Measurements from ENCODE around the gene SUMO3.

SUMO3 gene

GRCh38 chr21:44845418-44846223 is 27.8 kb upstream of the SUMO3 start:
- H2AK5ac ChIP-seq (ENCODE audit: low read depth, low read length) = peak overlapping the region; percentile 60
- H3K27ac ChIP-seq (replicated peaks; ENCODE audit: low read length) = no peak overlapping the region
- H3K4me2 ChIP-seq (ENCODE audit: insufficient read depth, low read length, poor library complexity, severe bottlenecking) = peak overlapping the region; percentile 61
- H3K4ac ChIP-seq (ENCODE audit: low read length) = no peak overlapping the region
- H4K8ac ChIP-seq (ENCODE audit: low read depth, low read length) = no peak overlapping the region
- DNase-seq (ENCODE audit: low spot score) = peak; percentile 55
- H3K9me3 ChIP-seq (replicated peaks in 1 of 2; ENCODE audit: control insufficient read depth in 2 of 2, insufficient read depth in 1 of 2, low read depth in 1 of 2, low read length in 2 of 2) = no peaks in the 10 kb centered on the region
- peak overlapping the region; percentile 6 for H2BK15ac ChIP-seq (ENCODE audit: low read length)
- H3K27me3 ChIP-seq (ENCODE audit: control insufficient read depth in 3 of 3, insufficient read depth in 3 of 3, low read depth in 1 of 3, low read length in 3 of 3) = peaks cover 0 to 6% (median 0%) of the 10 kb centered on the region in 3 experiments
- no peak overlapping the region for H2AFZ ChIP-seq (ENCODE audit: low read length)
- no peaks in the 10 kb centered on the region for H3K79me1 ChIP-seq (ENCODE audit: low read depth, low read length)
- H3K14ac ChIP-seq (ENCODE audit: low read length) = no peak overlapping the region
- peak overlapping the region in 1 of 2 donors; percentile 65 for H3K4me3 ChIP-seq (ENCODE audit: low read length in 2 of 2)
- peak overlapping the region; percentile 75 for H3K23ac ChIP-seq (ENCODE audit: low read depth, low read length, poor library complexity)
- peak overlapping the region; percentile 5 for H3K9ac ChIP-seq (ENCODE audit: low read depth, low read length, poor library complexity)
- H3K4me1 ChIP-seq (ENCODE audit: control insufficient read depth in 2 of 2, insufficient read depth in 1 of 2, low read depth in 1 of 2, low read length in 2 of 2) = peaks cover 0 to 9% of the 10 kb centered on the region in 2 donors
- peak overlapping the region; percentile 90 for H3K18ac ChIP-seq (ENCODE audit: low read length)
- no peak overlapping the region for H4K91ac ChIP-seq (ENCODE audit: low read depth, low read length, poor library complexity)
- no peak overlapping the region for H2BK120ac ChIP-seq (ENCODE audit: low read depth, low read length)
- H2BK12ac ChIP-seq (ENCODE audit: low read length) = no peak overlapping the region
- WGBS, 2 donors (ENCODE audit: extremely low coverage in 2 of 2, insufficient read length in 2 of 2, insufficient replicate concordance in 1 of 2) = no CpG with 5 or more reads among the region's 34 CpGs
- no peak overlapping the region for H2BK5ac ChIP-seq (ENCODE audit: low read length)
- peaks cover 17 to 20% of the 10 kb centered on the region in 2 donors for H3K36me3 ChIP-seq (replicated peaks in 1 of 2; ENCODE audit: control insufficient read depth in 2 of 2, insufficient read depth in 2 of 2, low read length in 2 of 2)

GRCh38 chr21:44844256-44844655 is 26.4 kb upstream of the SUMO3 start:
- WGBS, 2 donors (ENCODE audit: extremely low coverage in 2 of 2, insufficient read length in 2 of 2, insufficient replicate concordance in 1 of 2) = no CpG with 5 or more reads among the region's 16 CpGs
- Histone ChIP-seq H2BK15ac (ENCODE audit: low read length) (no peak overlapping the region), H3K4me2 (ENCODE audit: insufficient read depth, low read length, poor library complexity, severe bottlenecking) (no peak overlapping the region), H2BK120ac (ENCODE audit: low read depth, low read length) (no peak overlapping the region), H2AK5ac (ENCODE audit: low read depth, low read length) (peak overlapping the region; percentile 19), H3K4me3 (ENCODE audit: low read length in 2 of 2) (no peak overlapping the region), H2BK12ac (ENCODE audit: low read length) (peak overlapping the region; percentile 60), H3K36me3 (replicated peaks in 1 of 2; ENCODE audit: control insufficient read depth in 2 of 2, insufficient read depth in 2 of 2, low read length in 2 of 2) (peaks cover 5 to 6% of the 10 kb centered on the region in 2 donors), H3K18ac (ENCODE audit: low read length) (peak overlapping the region; percentile 86), H2BK5ac (ENCODE audit: low read length) (peak overlapping the region; percentile 32), H3K27ac (replicated peaks; ENCODE audit: low read length) (no peak overlapping the region), H3K9me3 (replicated peaks in 1 of 2; ENCODE audit: control insufficient read depth in 2 of 2, insufficient read depth in 1 of 2, low read depth in 1 of 2, low read length in 2 of 2) (no peaks in the 10 kb centered on the region), H3K23ac (ENCODE audit: low read depth, low read length, poor library complexity) (no peak overlapping the region), H3K14ac (ENCODE audit: low read length) (no peak overlapping the region), H4K8ac (ENCODE audit: low read depth, low read length) (no peak overlapping the region), H4K91ac (ENCODE audit: low read depth, low read length, poor library complexity) (no peak overlapping the region), H3K4ac (ENCODE audit: low read length) (no peak overlapping the region), H3K27me3 (ENCODE audit: control insufficient read depth in 3 of 3, insufficient read depth in 3 of 3, low read depth in 1 of 3, low read length in 3 of 3) (peaks cover 0 to 6% (median 0%) of the 10 kb centered on the region in 3 experiments), H3K79me1 (ENCODE audit: low read depth, low read length) (no peaks in the 10 kb centered on the region), H3K9ac (ENCODE audit: low read depth, low read length, poor library complexity) (no peak overlapping the region), H3K4me1 (ENCODE audit: control insufficient read depth in 2 of 2, insufficient read depth in 1 of 2, low read depth in 1 of 2, low read length in 2 of 2) (peaks cover 0 to 9% of the 10 kb centered on the region in 2 donors), H2AFZ (ENCODE audit: low read length) (peak overlapping the region; percentile 66)
- DNase-seq (ENCODE audit: low spot score) = no peak

DNA sequence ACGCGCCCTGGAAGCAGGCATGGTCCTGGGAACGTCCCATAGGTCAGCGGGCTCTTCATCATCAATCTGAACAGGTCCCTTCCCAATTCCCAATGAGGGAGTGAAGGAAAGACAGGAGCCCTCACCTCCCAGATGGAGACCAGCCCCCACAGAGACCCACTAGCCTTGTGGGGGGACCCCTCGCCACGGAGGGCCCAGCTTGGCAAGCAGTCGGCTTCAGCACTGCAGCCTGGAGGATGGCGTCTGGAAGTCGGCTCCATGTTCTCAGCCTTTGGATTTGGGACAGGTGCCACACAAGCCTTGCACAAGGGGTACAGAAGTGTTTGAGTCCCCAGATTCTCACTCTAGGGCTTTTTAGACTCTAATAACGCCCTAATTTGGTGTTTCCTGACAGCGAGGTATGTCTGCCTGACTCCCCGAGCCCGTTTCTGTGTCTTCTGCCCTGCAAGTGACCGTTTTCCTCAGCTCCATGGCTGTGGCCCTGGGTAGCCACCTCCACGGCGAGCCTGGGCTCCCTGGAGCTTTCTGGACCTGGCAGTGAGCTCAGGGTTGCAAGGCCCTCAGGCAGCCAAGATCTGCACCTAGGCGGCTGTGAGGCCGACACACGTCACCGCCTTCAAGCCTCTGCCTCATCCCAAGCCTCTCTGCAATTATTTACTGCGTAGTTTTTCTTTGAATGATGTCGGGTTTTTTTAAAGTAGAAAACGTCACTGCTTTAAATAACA is 25.0 kb upstream of the SUMO3 start:
- no peak overlapping the region for H2BK120ac ChIP-seq (ENCODE audit: low read depth, low read length)
- H3K79me1 ChIP-seq (ENCODE audit: low read depth, low read length) = peaks cover 2% of the 10 kb centered on the region
- no peak overlapping the region for H3K4ac ChIP-seq (ENCODE audit: low read length)
- H3K27me3 ChIP-seq (ENCODE audit: control insufficient read depth in 3 of 3, insufficient read depth in 3 of 3, low read depth in 1 of 3, low read length in 3 of 3) = peaks cover 0 to 6% (median 0%) of the 10 kb centered on the region in 3 experiments
- no CpG with 5 or more reads among the region's 23 CpGs for WGBS, 2 donors (ENCODE audit: extremely low coverage in 2 of 2, insufficient read length in 2 of 2, insufficient replicate concordance in 1 of 2)
- no peak overlapping the region for H2AFZ ChIP-seq (ENCODE audit: low read length)
- no peak overlapping the region for H4K91ac ChIP-seq (ENCODE audit: low read depth, low read length, poor library complexity)
- no peak overlapping the region for H2BK12ac ChIP-seq (ENCODE audit: low read length)
- peak overlapping the region; percentile 65 for H4K8ac ChIP-seq (ENCODE audit: low read depth, low read length)
- H3K36me3 ChIP-seq (replicated peaks in 1 of 2; ENCODE audit: control insufficient read depth in 2 of 2, insufficient read depth in 2 of 2, low read length in 2 of 2) = no peaks in the 10 kb centered on the region
- no peak overlapping the region for H3K27ac ChIP-seq (replicated peaks; ENCODE audit: low read length)
- no peak overlapping the region for H3K4me2 ChIP-seq (ENCODE audit: insufficient read depth, low read length, poor library complexity, severe bottlenecking)
- H3K4me3 ChIP-seq (ENCODE audit: low read length in 2 of 2) = no peak overlapping the region
- peak overlapping the region; percentile 49 for H2BK15ac ChIP-seq (ENCODE audit: low read length)
- no peak for DNase-seq (ENCODE audit: low spot score)
- H3K14ac ChIP-seq (ENCODE audit: low read length) = no peak overlapping the region
- peak overlapping the region; percentile 27 for H3K18ac ChIP-seq (ENCODE audit: low read length)
- no peak overlapping the region for H3K23ac ChIP-seq (ENCODE audit: low read depth, low read length, poor library complexity)
- peak overlapping the region; percentile 66 for H2BK5ac ChIP-seq (ENCODE audit: low read length)
- H3K4me1 ChIP-seq (ENCODE audit: control insufficient read depth in 2 of 2, insufficient read depth in 1 of 2, low read depth in 1 of 2, low read length in 2 of 2) = peaks cover 0 to 9% of the 10 kb centered on the region in 2 donors
- peak overlapping the region; percentile 83 for H2AK5ac ChIP-seq (ENCODE audit: low read depth, low read length)
- H3K9ac ChIP-seq (ENCODE audit: low read depth, low read length, poor library complexity) = no peak overlapping the region
- no peaks in the 10 kb centered on the region for H3K9me3 ChIP-seq (replicated peaks in 1 of 2; ENCODE audit: control insufficient read depth in 2 of 2, insufficient read depth in 1 of 2, low read depth in 1 of 2, low read length in 2 of 2)

DNA sequence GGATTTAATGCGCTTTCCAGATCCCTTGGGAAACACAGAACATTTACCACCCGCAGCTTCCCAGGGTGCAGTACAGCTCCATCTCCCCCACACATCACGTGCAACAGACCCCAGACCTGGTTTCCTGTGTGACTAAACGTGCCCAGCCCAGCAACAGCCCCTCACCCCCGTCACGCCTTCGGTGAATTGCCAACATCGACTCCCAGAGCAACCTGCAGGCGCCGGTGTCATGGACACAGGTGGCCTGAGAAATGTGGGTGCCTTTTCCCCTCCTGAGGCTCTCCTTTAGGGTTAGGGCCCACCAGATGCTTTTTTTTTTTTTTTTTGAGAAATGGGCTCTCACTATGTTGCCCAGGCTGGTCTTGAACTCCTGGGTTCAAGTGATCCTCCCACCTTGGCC is 24.2 kb upstream of the SUMO3 start:
- H2BK12ac ChIP-seq (ENCODE audit: low read length) = no peak overlapping the region
- H2AK5ac ChIP-seq (ENCODE audit: low read depth, low read length) = no peak overlapping the region
- no peak overlapping the region for H2BK5ac ChIP-seq (ENCODE audit: low read length)
- no peaks in the 10 kb centered on the region for H3K9me3 ChIP-seq (replicated peaks in 1 of 2; ENCODE audit: control insufficient read depth in 2 of 2, insufficient read depth in 1 of 2, low read depth in 1 of 2, low read length in 2 of 2)
- H3K27ac ChIP-seq (replicated peaks; ENCODE audit: low read length) = no peak overlapping the region
- H3K4me2 ChIP-seq (ENCODE audit: insufficient read depth, low read length, poor library complexity, severe bottlenecking) = no peak overlapping the region
- no peak overlapping the region for H4K91ac ChIP-seq (ENCODE audit: low read depth, low read length, poor library complexity)
- H3K23ac ChIP-seq (ENCODE audit: low read depth, low read length, poor library complexity) = peak overlapping the region; percentile 43
- H3K4me3 ChIP-seq (ENCODE audit: low read length in 2 of 2) = no peak overlapping the region
- peak overlapping the region; percentile 27 for H3K18ac ChIP-seq (ENCODE audit: low read length)
- no peak overlapping the region for H3K9ac ChIP-seq (ENCODE audit: low read depth, low read length, poor library complexity)
- H2BK15ac ChIP-seq (ENCODE audit: low read length) = peak overlapping the region; percentile 58
- no peak overlapping the region for H3K14ac ChIP-seq (ENCODE audit: low read length)
- no peak overlapping the region for H2BK120ac ChIP-seq (ENCODE audit: low read depth, low read length)
- peaks cover 0 to 9% of the 10 kb centered on the region in 2 donors for H3K4me1 ChIP-seq (ENCODE audit: control insufficient read depth in 2 of 2, insufficient read depth in 1 of 2, low read depth in 1 of 2, low read length in 2 of 2)
- H3K4ac ChIP-seq (ENCODE audit: low read length) = no peak overlapping the region
- peaks cover 4% of the 10 kb centered on the region for H3K79me1 ChIP-seq (ENCODE audit: low read depth, low read length)
- no peaks in the 10 kb centered on the region for H3K36me3 ChIP-seq (replicated peaks in 1 of 2; ENCODE audit: control insufficient read depth in 2 of 2, insufficient read depth in 2 of 2, low read length in 2 of 2)
- no peak for DNase-seq (ENCODE audit: low spot score)
- H4K8ac ChIP-seq (ENCODE audit: low read depth, low read length) = no peak overlapping the region
- no peak overlapping the region for H2AFZ ChIP-seq (ENCODE audit: low read length)
- WGBS, 2 donors (ENCODE audit: extremely low coverage in 2 of 2, insufficient read length in 2 of 2, insufficient replicate concordance in 1 of 2) = no CpG with 5 or more reads among the region's 10 CpGs
- peaks cover 0 to 6% (median 0%) of the 10 kb centered on the region in 3 experiments for H3K27me3 ChIP-seq (ENCODE audit: control insufficient read depth in 3 of 3, insufficient read depth in 3 of 3, low read depth in 1 of 3, low read length in 3 of 3)
